Naive thymus-derived CD4-positive, alpha-beta T cell (primary cell): ENCODE measurements around the gene TMOD1. TPM values are rescaled to one million over a fixed set of nuclear protein-coding genes. Genes with fewer than 3 reads are reported as not detected.

ENCODE experiments used
- ATAC-seq: fragments of 150-1000 bp; cut with Tn5 transposase; 2 replicates; pipeline ENCODE4 v1.10.0; 2021; ENCODE audit warnings: mild to moderate bottlenecking, moderate library complexity
- CTCF ChIA-PET: fragments of 350-600 bp; sonication (Branson Sonifier 250); formaldehyde crosslinking; loops from one replicate; lab custom pipeline; 2021; ENCODE audit warnings: antibody characterized with exemption; lab: Charles Lee
- POLR2A ChIA-PET: fragments of 350-600 bp; sonication (Branson Sonifier 250); formaldehyde crosslinking; loops from one replicate; lab custom pipeline; 2021; ENCODE audit warnings: antibody characterized with exemption, inconsistent platforms; lab: Charles Lee
- DNase-seq, 9 donors: peaks; one replicate each; pipeline versions ENCODE4 v3.0.0 to v3.0.0-alpha.2; 2020 to 2022; ENCODE audit warnings: mixed read lengths in 1 of 9
- H3K27ac ChIP-seq: one replicate; pipeline ENCODE4 v1.7.0; 2013; ENCODE audit warnings: mild to moderate bottlenecking, low read depth, low read length, moderate library complexity
- H3K27me3 ChIP-seq, 2 donors: one replicate each; pipeline ENCODE4 v1.7.0; 2013; ENCODE audit warnings: low read length in 2 of 2, mild to moderate bottlenecking in 2 of 2, moderate library complexity in 2 of 2; ENCODE audit not compliant: control insufficient read depth in 2 of 2, insufficient read depth in 2 of 2
- H3K36me3 ChIP-seq, 3 experiments: 1 replicate in 2 of 3; 2 replicates in 1 of 3; pipeline ENCODE4 v1.7.0; 2013; ENCODE audit warnings: low read length in 3 of 3, mild to moderate bottlenecking in 3 of 3, moderate library complexity in 1 of 3; ENCODE audit not compliant: insufficient read depth in 3 of 3, control insufficient read depth in 2 of 3
- H3K4me1 ChIP-seq, 2 donors: one replicate each; pipeline ENCODE4 v1.7.0; 2013; ENCODE audit warnings: low read length in 2 of 2, mild to moderate bottlenecking in 2 of 2, moderate library complexity in 1 of 2; ENCODE audit not compliant: control insufficient read depth in 2 of 2, insufficient read depth in 2 of 2
- H3K4me3 ChIP-seq: 2 replicates; pipeline ENCODE4 v1.7.0; 2013; ENCODE audit warnings: mild to moderate bottlenecking, low read length
- H3K9me3 ChIP-seq, 3 experiments: 1 replicate in 2 of 3; 2 replicates in 1 of 3; pipeline ENCODE4 v1.7.0; 2013; ENCODE audit warnings: low read length in 3 of 3; ENCODE audit not compliant: control insufficient read depth in 2 of 3
- H3K27ac Mint-ChIP-seq, 9 donors: one replicate each; pipeline ENCODE4 v1.8.0; 2020 to 2022; ENCODE audit warnings: mixed read lengths in 9 of 9, mild to moderate bottlenecking in 8 of 9, moderate library complexity in 5 of 9, inconsistent platforms in 2 of 9
- H3K27me3 Mint-ChIP-seq, 5 donors: one replicate each; pipeline ENCODE4 v1.8.0; 2021 to 2022; ENCODE audit warnings: mixed read lengths in 5 of 5, mild to moderate bottlenecking in 1 of 5
- H3K36me3 Mint-ChIP-seq, 5 donors: one replicate each; pipeline ENCODE4 v1.8.0; 2020 to 2022; ENCODE audit warnings: mixed read lengths in 5 of 5, mild to moderate bottlenecking in 3 of 5, inconsistent platforms in 1 of 5
- H3K4me1 Mint-ChIP-seq, 7 donors: one replicate each; pipeline ENCODE4 v1.8.0; 2020 to 2022; ENCODE audit warnings: mixed read lengths in 7 of 7, mild to moderate bottlenecking in 3 of 7, inconsistent platforms in 1 of 7
- H3K4me3 Mint-ChIP-seq, 10 donors: one replicate each; pipeline ENCODE4 v1.8.0; 2020 to 2022; ENCODE audit warnings: mild to moderate bottlenecking in 10 of 10, mixed read lengths in 10 of 10, moderate library complexity in 6 of 10, inconsistent platforms in 2 of 10
- H3K9me3 Mint-ChIP-seq, 11 donors: one replicate each; pipeline ENCODE4 v1.8.0; 2020 to 2022; ENCODE audit warnings: mixed read lengths in 11 of 11, mild to moderate bottlenecking in 4 of 11, inconsistent platforms in 1 of 11, moderate library complexity in 1 of 11
- intact Hi-C, 2 donors: fragments of 100-400 bp; cut with micrococcal nuclease; formaldehyde crosslinking; loops; one replicate each; pipeline ENCODE4 v1.15.1; 2023
- polyA plus RNA-seq, 2 donors: library from polyadenylated mRNA; unstranded; fragments of 300-500 nt; fragmentation: Illumina TruSeq; gene quantifications; one replicate each; pipeline ENCODE4 v1.2.3, GENCODE V29; 2021
- total RNA-seq, 6 experiments: library from RNA in 5 of 6; stranded (reverse) in 5 of 6; gene quantifications; 1 replicate in 5 of 6; 2 replicates in 1 of 6; pipeline ENCODE4 v1.2.3 and lab custom pipeline; 2021 to 2026

TMOD1 gene
- total and polyA plus RNA-seq, 7 experiments from 2014 or later = 0.68 to 1.7 (median 1.1) TPM

GRCh38 chr9:97512966-97513560 is 11.6 kb downstream of the TMOD1 start:
- peaks cover 0 to 2% (median 0%) of the 10 kb centered on the region in 11 donors for H3K9me3 Mint-ChIP-seq
- H3K36me3 Mint-ChIP-seq = no peaks in the 10 kb centered on the region
- no peaks in the 10 kb centered on the region for H3K36me3 ChIP-seq
- H3K9me3 ChIP-seq = no peaks in the 10 kb centered on the region
- no peaks in the 10 kb centered on the region for H3K4me1 ChIP-seq
- no peak overlapping the region for H3K4me3 Mint-ChIP-seq
- peaks cover 4 to 36% (median 20%) of the 10 kb centered on the region in 5 donors for H3K27me3 Mint-ChIP-seq
- no peaks in the 10 kb centered on the region for H3K27me3 ChIP-seq
- intact Hi-C loops = no loop called here
- peak overlapping the region in 1 of 9 donors; percentile 34 for H3K27ac Mint-ChIP-seq
- H3K4me3 ChIP-seq = no peak overlapping the region
- DNase-seq (no peak), ATAC-seq (no peak)
- ChIA-PET POLR2A (no interaction called here), CTCF (no interaction called here)
- H3K4me1 Mint-ChIP-seq = peaks cover 0 to 16% (median 0%) of the 10 kb centered on the region in 7 donors
- no peak overlapping the region for H3K27ac ChIP-seq

- H3K36me3 ChIP-seq = no peaks in the 10 kb centered on the region
- H3K27ac ChIP-seq = no peak overlapping the region
- H3K4me3 ChIP-seq = no peak overlapping the region
- no peak overlapping the region for H3K4me3 Mint-ChIP-seq
- CTCF ChIA-PET = no interaction called here
- DNase-seq (no peak), ATAC-seq (no peak)
- intact Hi-C loops = no loop called here
- H3K9me3 ChIP-seq = no peaks in the 10 kb centered on the region
- no peaks in the 10 kb centered on the region for H3K4me1 ChIP-seq
- peaks cover 0 to 2% (median 0%) of the 10 kb centered on the region in 11 donors for H3K9me3 Mint-ChIP-seq
- no peaks in the 10 kb centered on the region for H3K27me3 ChIP-seq
- no peak overlapping the region for H3K27ac Mint-ChIP-seq
- no peaks in the 10 kb centered on the region for H3K36me3 Mint-ChIP-seq
- peaks cover 6 to 41% (median 32%) of the 10 kb centered on the region in 5 donors for H3K27me3 Mint-ChIP-seq
- POLR2A ChIA-PET = no interaction called here
- peaks cover 0 to 22% (median 0%) of the 10 kb centered on the region in 7 donors for H3K4me1 Mint-ChIP-seq
Measured at GRCh38 chr9:97514531-97514930, 13.1 kb downstream of the TMOD1 start.

- Mint-ChIP-seq H3K27me3 (peaks cover 12 to 44% (median 35%) of the 10 kb centered on the region in 5 donors), H3K9me3 (peaks cover 0 to 2% (median 0%) of the 10 kb centered on the region in 11 donors)
- CTCF ChIA-PET = no interaction called here
Measured at GRCh38 chr9:97515662-97516061, 14.2 kb downstream of the TMOD1 start.

DNA sequence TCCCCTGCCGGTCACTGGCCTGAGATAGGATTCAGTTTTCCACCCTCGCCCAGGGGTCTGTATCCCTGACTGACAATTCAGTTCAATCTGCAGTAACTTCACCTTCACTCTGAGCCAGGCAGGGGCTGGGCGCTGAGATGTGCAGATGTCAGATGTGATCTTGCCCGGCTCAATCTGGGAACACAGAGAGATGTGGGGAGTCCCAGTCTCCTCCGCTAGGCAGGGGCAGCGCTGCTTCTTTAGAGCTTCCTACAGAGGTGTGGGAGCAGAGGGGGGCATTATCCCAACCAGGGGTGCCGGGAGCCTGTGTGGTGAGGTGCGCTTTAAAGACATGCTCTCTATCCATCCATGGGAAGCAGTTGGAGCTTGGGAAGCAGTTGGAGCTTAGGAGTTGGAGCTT is 14.6 kb downstream of the TMOD1 start:
- H3K27ac Mint-ChIP-seq = no peak overlapping the region

More at GRCh38 chr9:97515662-97516061, 14.2 kb downstream of the TMOD1 start:
- intact Hi-C loops = no loop called here
- ATAC-seq (no peak), DNase-seq (no peak)
- Histone ChIP-seq H3K27ac (no peak overlapping the region), H3K36me3 (no peaks in the 10 kb centered on the region), H3K4me1 (no peaks in the 10 kb centered on the region), H3K27me3 (no peaks in the 10 kb centered on the region), H3K4me3 (no peak overlapping the region), H3K9me3 (no peaks in the 10 kb centered on the region)
- Mint-ChIP-seq H3K4me3 (no peak overlapping the region), H3K27ac (no peak overlapping the region), H3K4me1 (peaks cover 0 to 20% (median 0%) of the 10 kb centered on the region in 7 donors), H3K36me3 (no peaks in the 10 kb centered on the region)
- POLR2A ChIA-PET = no interaction called here

GRCh38 chr9:97517331-97518089 is 16.0 kb downstream of the TMOD1 start:
- CTCF ChIA-PET = no interaction called here
- ATAC-seq = no peak

More for the DNA sequence above, 14.6 kb downstream of the TMOD1 start:
- ChIA-PET CTCF (interaction anchor here (0.5 kb wide), 1 partner anchor 349 kb away, joined by 3 read pairs; no protein-coding TSS in a partner anchor), POLR2A (no interaction called here)
- H3K4me1 Mint-ChIP-seq = peaks cover 0 to 15% (median 0%) of the 10 kb centered on the region in 7 donors
- H3K4me3 ChIP-seq = no peak overlapping the region
- DNase-seq (no peak), ATAC-seq (no peak)
- no peaks in the 10 kb centered on the region for H3K36me3 Mint-ChIP-seq
- peaks cover 0 to 2% (median 0%) of the 10 kb centered on the region in 11 donors for H3K9me3 Mint-ChIP-seq
- H3K9me3 ChIP-seq = no peaks in the 10 kb centered on the region
- no peaks in the 10 kb centered on the region for H3K27me3 ChIP-seq
- H3K4me1 ChIP-seq = no peaks in the 10 kb centered on the region
- H3K36me3 ChIP-seq = no peaks in the 10 kb centered on the region
- H3K27me3 Mint-ChIP-seq = peaks cover 17 to 45% (median 35%) of the 10 kb centered on the region in 5 donors
- no peak overlapping the region for H3K4me3 Mint-ChIP-seq
- intact Hi-C loops = no loop called here
- no peak overlapping the region for H3K27ac ChIP-seq

DNA sequence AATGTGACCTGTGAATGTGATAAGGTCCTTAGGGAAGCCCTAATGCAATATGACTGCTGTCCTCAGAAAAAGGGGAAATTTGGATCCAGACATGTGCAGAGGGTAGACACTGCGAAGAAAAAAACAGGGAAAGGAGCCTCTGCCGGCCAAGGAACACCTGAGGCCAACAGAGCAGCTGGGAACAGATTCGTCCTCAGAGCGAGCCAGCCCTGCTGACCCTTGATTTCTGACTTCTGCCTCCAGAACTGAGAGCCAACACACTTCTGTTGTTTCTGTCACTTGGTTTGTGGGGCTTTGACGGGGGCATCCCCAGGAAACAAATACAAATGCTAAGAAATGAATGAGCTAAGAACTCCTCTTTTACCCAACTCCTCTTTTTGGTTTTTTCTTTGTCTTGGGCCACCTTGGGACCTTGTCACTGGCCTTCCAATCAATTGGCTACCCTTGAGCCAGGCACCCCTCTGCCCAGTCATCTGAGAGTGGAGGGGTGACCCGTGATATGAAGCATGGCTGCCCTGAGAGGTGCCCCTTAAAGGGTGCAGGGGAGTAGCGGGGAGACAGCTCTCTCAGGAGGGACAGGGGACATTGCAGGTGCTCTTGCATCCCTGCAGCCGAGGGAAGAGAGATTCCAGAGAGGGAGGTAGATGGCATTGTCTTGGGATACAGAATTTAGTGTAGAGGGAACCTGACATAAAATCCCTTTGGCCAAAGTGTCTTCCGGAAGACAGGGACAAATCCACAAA is 16.9 kb downstream of the TMOD1 start:
- Mint-ChIP-seq H3K4me3 (no peak overlapping the region), H3K36me3 (no peaks in the 10 kb centered on the region), H3K27ac (peak overlapping the region in 1 of 9 donors; percentile 18), H3K9me3 (peaks cover 0 to 2% (median 0%) of the 10 kb centered on the region in 11 donors), H3K27me3 (peaks cover 18 to 40% (median 35%) of the 10 kb centered on the region in 5 donors), H3K4me1 (peaks cover 0 to 5% (median 0%) of the 10 kb centered on the region in 7 donors)
- POLR2A ChIA-PET = no interaction called here
- Histone ChIP-seq H3K4me1 (no peaks in the 10 kb centered on the region), H3K36me3 (no peaks in the 10 kb centered on the region), H3K27ac (no peak overlapping the region), H3K27me3 (no peaks in the 10 kb centered on the region), H3K9me3 (no peaks in the 10 kb centered on the region), H3K4me3 (no peak overlapping the region)
- DNase-seq (no peak), ATAC-seq (no peak)
- intact Hi-C loops = no loop called here
- CTCF ChIA-PET = no interaction called here

More at GRCh38 chr9:97517331-97518089, 16.0 kb downstream of the TMOD1 start:
- no peak for DNase-seq
- H3K4me1 Mint-ChIP-seq = peaks cover 0 to 5% (median 0%) of the 10 kb centered on the region in 7 donors
- no peaks in the 10 kb centered on the region for H3K4me1 ChIP-seq
- no peaks in the 10 kb centered on the region for H3K36me3 Mint-ChIP-seq
- POLR2A ChIA-PET = no interaction called here
- H3K9me3 Mint-ChIP-seq = peaks cover 0 to 2% (median 0%) of the 10 kb centered on the region in 11 donors
- H3K27me3 Mint-ChIP-seq = peaks cover 18 to 40% (median 35%) of the 10 kb centered on the region in 5 donors
- H3K27ac ChIP-seq = no peak overlapping the region
- H3K4me3 Mint-ChIP-seq = no peak overlapping the region
- no peaks in the 10 kb centered on the region for H3K27me3 ChIP-seq
- H3K4me3 ChIP-seq = no peak overlapping the region
- no peak overlapping the region for H3K27ac Mint-ChIP-seq
- intact Hi-C loops = no loop called here
- H3K9me3 ChIP-seq = no peaks in the 10 kb centered on the region
- no peaks in the 10 kb centered on the region for H3K36me3 ChIP-seq
